HG03159 (cell line): Measurements from ENCODE around the gene ERC2.
"Not testable (repeated sequence)": the region's sequence is repeated elsewhere in the genome, so short reads cannot be mapped to it uniquely, and the experiment has no call there.

Source experiments
- ATAC-seq: cut with Tn5 transposase; IDR thresholded peaks from one replicate; pipeline ENCODE4 v1.9.1; 2021; ENCODE audit warnings: mild to moderate bottlenecking, moderate library complexity; ENCODE audit not compliant: unreplicated experiment

ERC2 gene

DNA sequence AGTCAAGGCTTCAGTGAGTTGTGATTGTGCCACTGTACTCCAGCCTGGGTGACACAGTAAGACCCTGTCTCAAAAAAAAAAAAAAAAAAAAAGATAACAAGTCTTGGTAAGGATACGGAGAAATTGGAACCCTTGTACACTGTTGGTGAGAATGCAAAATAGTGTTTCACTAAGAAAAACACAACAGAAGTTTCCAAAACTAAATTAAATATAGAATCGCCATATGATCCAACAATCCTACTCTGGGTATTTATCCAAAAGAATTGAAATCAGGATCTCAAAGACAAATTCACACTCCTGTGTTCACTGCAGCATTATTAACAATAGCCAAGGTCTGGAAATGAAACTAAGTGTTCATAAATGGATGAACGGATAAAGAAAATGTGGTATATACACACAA is 149.4 kb downstream of the ERC2 start:
- no peak for ATAC-seq

DNA sequence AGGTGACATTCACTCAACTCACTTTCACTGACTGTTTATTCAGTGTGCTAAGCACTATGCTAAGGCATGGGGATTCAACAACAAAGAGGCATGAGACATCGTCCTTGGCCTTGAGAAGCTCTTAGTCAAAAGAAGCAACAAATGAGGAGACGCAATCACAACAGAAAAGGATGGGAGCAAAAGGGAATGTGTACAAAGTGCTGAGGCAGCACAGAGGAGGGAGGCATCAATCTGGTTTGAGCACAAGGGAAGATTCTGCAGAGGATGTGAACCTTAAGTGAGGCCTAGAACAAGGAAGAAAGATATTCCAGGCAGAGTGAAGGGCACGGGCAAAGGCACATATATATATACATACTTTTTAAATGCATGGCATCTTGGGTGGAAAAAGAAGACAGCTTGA is 151.3 kb downstream of the ERC2 start:
- ATAC-seq: no peak

DNA sequence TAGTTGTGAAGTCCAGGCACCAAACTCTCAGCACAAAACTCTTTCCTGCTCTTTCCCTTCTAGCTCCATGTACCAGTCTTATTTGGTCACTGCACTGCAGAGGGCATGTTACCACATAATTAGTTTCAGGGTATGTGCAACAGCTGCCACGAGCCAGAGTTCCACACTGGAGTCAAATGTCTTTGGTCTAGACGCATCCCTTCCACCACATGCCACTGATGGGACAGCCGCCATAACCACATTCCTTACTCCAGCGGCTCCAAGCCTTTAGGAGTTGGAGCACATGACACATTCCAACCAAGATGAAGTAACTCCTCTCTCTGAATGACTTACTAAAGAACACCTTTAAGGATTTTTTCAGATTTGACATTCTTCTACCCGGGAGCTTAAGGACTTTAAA is 153.4 kb downstream of the ERC2 start:
- ATAC-seq: no peak

- ATAC-seq: no peak
Observed at GRCh38 chr3:56309465-56309864, 158.8 kb downstream of the ERC2 start.

DNA sequence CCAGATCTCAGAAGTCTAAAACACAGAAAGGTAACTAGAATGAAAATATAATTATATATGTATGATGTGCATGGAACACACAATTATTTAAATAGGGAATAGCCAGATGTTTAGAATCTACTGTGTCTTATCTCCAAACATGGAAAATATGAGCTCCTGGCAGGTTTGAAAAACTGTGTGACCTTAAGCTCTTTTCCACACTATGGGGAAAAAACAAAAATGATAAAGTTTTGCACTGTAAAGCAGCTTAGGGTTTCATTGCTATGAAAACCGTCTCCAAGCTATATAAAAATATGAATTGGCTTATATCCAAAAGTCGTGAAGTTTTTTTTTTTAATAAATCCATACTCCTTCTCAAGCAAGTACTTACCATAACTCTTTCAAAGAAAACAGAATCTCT is 159.8 kb downstream of the ERC2 start:
- ATAC-seq: no peak

DNA sequence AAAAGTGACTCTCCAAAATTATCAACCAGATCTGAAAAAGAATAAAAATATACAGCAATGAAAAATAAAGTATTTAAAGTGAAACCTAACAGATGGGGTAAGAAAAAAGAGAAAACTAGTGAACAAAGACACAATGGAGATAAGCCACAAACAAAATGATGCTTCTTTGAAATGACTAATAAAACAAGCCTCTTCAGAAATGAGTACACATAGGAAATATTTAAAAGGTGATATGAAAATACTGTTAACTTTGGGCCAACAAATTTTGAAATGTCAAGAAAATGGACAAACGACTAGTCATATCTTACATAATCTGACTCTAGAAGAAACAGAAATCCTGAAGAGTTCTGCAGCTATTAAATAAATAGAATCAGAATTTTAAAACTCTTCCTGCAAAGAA is 164.2 kb downstream of the ERC2 start:
- no peak for ATAC-seq

DNA sequence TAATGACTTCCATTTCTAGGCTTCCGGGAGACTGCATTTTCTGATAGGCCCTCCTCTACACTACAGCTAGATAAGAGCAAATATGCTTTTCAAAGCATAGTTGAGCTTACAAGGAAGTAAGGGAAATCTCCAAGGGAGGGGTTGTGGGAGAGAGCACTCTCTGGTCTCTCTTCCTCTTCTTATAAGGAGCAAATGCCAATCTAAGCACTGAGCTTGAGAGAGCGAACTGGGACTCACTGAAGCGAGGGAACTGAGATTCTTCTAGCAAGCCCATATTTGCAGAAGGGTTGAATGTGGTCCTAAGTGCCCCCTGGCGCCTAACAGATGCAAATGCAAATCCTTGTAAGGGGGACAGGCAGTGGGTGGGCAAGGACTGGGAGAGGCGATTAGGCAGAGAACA is 164.8 kb downstream of the ERC2 start:
- ATAC-seq: peak; percentile 81

GRCh38 chr3:56302417-56302816 is 165.8 kb downstream of the ERC2 start:
- no peak for ATAC-seq

DNA sequence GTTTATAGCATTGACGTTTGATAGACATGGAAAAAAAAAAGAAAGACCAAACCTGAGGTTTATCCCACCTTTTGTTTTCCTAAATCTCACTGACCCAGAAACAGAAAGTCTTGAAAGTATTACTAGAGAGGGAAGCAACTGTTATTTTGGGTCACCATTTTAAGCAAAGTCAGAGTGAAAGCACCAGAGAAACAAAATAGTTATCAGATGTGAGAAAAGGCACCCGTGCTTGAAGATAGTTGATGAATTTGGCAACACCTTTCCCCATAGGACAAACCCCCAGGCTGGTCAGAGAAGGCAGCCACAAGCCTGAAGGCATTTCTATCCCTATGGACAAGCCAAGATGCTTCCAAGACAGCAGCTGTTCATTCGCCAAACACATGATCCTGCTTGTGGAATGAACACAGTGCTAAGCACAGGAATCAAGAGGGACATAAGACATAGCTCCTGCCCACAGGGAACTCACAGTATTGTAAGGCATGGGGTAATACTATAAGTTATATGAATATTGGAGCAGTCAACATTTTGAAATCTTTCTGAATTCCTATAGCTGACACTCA is 170.9 kb downstream of the ERC2 start:
- no peak for ATAC-seq

DNA sequence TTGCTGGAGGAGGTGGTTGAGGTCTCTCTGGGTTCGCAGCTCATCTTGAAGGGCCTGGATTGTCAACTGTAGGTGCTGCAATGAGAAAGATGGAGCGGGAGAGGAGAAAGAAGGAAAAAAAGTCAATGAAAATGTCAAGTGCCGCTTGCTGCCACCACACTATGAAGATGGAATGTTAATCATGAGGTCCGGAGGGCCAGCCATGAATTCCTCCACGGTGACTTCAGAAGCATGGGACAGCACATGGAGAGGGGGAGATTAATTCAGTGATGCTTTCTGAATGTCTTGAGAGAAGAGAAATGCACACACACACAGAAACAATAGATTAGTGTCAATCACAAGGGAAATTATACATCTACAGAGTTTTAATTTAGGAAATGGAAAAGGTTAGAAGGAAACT is 171.9 kb downstream of the ERC2 start:
- no peak for ATAC-seq

DNA sequence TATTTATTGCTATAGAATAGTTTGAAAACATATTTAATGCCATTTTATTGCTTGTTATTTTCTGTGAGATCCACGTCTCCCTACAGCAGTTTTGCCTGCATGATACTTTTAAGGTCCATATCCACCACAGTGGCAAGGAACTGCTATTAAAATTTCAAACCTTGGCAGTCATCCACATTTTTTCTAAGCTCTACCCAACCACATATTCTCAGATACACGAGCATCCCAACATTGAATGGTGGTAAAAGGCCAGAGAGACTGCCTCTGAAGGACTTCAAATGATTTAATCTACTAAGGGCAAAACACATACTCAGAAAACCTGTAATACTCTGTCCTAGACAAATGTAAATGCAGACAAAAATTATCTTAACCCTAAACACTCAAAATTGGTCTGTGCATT is 173.1 kb downstream of the ERC2 start:
- ATAC-seq: no peak

GRCh38 chr3:56294286-56294685 is 174.0 kb downstream of the ERC2 start:
- ATAC-seq: no peak

- ATAC-seq: no peak
Observed at GRCh38 chr3:56291953-56292352, 176.3 kb downstream of the ERC2 start.

- ATAC-seq: peak; percentile 56
Observed at GRCh38 chr3:56291244-56291680, 177.0 kb downstream of the ERC2 start.

- ATAC-seq: no peak
Observed at GRCh38 chr3:56290374-56290773, 177.9 kb downstream of the ERC2 start.

DNA sequence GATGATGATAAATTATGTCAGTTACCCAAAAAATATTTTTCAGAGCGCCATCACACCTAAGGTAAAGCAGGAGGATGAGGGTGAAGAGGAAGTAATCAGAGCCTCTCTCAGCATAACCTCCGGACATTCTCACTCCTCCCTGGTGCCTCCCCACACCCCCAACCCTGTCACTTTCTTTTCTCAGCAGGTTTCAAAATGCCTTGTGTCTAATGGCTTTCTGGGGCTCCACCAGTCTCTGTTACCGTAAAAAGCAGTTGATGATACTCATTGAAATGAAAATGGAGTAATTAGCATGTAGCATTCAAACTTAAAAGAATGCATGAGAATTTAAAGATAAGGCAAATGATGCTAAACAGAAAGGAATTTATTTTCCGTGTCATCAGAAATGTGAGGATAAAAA is 180.0 kb downstream of the ERC2 start:
- ATAC-seq: no peak

DNA sequence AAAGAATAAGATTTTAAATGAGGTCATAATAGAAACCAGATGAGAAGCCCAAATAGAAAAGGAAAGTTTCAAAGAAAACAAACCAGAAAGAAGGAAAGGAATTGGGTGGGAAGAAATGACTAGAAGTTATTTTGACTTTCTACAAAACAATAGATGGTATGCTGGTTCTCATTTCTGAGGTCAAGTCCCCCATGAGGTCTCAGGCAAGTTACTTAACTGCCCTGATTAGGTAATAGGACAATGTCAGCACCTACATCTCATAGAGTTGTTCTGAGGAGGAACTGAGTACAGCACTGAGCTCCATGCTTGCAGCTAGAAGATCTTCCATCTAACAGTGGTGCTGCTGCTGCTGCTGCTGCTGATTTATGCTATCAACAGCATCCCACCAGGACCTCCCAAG is 185.9 kb downstream of the ERC2 start:
- ATAC-seq: no peak

DNA sequence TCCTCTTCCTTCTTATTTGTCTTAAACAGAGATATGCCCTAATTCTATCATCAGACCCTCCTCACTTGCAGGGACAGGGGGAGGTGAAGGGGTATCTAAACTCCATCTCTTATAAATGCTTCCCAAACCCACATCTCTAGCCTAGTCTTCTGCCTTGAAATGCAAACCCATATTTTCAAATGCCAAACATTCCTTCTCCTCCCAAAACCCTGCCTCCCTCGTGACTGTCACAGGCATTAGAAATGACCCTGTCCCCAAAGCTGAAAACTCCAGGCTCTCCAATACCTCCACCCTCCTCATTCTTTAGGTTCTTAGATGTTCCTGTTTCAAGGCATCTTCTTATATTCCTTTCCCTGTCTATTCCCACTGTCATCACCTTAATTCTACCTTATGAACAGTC is 191.0 kb downstream of the ERC2 start:
- ATAC-seq: no peak

GRCh38 chr3:56275120-56275519 is 193.1 kb downstream of the ERC2 start:
- no peak for ATAC-seq

GRCh38 chr3:56269755-56270535 is 198.3 kb downstream of the ERC2 start:
- ATAC-seq: no peak

- no peak for ATAC-seq
Observed at GRCh38 chr3:56268616-56269383, 199.5 kb downstream of the ERC2 start.

DNA sequence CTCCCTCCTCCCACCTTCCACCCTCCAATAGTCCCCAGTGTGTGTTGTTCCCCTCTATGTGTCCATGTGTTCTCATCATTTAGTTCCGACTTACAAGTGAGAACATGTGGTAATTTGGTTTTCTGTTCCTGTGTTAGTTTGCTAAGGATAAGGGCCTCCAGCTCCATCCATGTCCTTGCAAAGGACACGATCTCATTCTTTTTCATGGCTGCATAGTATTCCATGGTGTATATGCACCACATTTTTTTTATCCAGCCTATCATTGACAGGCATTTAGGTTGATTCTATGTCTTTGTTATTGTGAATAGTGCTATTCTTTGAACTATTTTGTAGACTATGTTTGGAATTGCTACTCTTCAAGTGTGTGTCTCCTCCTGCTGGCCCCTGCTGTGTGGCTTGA is 206.4 kb downstream of the ERC2 start:
- ATAC-seq: not testable (repeated sequence)
